GM18520 (cell line): Measurements from ENCODE around the gene MTG1.
"Not testable (repeated sequence)": the region's sequence is repeated elsewhere in the genome, so short reads cannot be mapped to it uniquely, and the experiment has no call there.

ENCODE experiments used
- ATAC-seq: cut with Tn5 transposase; IDR thresholded peaks from one replicate; pipeline ENCODE4 v1.9.1; 2021; ENCODE audit not compliant: unreplicated experiment

Gene MTG1

DNA sequence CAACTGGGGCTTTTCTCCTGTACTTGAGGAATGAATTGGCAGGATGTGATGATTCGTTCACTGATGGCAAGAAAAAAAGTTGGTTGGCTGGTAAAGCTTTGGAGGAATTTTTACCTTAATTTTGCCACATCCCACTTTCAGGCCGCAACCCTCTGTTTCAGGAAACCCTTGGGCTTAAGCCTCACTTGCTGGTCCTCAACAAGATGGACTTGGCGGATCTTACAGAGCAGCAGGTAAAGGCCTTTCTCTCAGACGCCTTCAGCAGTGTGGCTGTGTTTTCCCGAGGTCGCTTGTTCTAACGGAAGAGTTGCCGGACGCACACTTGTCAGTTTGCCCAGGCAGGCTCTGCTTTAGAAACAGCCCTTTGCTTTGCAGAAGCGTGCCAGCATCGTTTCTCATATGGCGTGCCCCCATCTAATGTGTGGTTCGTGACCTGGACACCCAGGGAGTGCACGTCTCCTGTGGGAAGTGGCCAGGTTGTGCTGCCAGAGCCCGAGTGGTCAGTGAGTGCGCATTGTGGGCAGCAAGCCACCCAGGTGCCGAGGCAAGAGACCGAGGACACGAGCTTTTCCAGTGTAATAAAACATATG is 2.2 kb downstream of the MTG1 start:
- no peak for ATAC-seq

DNA sequence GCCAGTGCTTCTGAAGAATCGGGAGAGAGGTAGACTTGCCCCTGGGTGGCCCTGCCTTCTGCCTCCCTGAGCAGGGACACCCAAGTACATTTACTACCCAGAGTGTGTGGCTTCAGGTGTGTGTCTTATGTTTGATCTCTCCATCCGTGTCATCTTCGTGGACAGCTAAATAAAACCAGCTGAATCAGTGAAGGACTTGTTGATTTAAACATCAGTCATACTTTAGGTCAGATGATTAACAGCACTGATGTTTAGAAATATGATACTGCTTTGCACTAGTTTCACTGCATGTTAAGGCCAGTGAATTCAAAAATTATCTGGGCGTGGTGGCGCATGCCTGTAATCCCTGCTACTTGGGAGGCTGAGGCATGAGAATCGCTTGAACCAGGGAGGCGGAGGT is 4.0 kb downstream of the MTG1 start:
- ATAC-seq = no peak

DNA sequence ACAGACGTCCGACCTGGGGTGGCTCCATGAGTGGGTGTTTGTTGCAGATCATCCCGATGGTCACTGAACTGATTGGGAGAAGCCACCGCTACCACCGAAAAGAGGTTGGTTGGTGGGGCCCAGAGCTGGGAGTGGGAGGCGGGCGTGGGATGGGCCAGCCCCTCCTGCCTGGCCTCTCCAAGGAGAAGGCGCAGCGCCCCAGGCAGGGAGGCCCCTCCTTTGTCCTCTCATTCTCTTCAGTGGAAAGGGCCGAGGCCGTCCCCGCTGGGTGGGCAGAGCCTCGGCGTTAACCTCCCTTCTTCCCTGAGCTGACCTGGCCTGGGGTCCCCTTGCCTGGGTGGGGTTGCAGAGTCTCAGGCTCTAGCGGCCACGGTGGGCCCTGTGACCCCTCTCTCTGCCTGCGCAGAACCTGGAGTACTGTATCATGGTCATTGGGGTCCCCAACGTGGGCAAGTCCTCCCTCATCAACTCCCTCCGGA is 5.2 kb downstream of the MTG1 start:
- ATAC-seq = no peak

DNA sequence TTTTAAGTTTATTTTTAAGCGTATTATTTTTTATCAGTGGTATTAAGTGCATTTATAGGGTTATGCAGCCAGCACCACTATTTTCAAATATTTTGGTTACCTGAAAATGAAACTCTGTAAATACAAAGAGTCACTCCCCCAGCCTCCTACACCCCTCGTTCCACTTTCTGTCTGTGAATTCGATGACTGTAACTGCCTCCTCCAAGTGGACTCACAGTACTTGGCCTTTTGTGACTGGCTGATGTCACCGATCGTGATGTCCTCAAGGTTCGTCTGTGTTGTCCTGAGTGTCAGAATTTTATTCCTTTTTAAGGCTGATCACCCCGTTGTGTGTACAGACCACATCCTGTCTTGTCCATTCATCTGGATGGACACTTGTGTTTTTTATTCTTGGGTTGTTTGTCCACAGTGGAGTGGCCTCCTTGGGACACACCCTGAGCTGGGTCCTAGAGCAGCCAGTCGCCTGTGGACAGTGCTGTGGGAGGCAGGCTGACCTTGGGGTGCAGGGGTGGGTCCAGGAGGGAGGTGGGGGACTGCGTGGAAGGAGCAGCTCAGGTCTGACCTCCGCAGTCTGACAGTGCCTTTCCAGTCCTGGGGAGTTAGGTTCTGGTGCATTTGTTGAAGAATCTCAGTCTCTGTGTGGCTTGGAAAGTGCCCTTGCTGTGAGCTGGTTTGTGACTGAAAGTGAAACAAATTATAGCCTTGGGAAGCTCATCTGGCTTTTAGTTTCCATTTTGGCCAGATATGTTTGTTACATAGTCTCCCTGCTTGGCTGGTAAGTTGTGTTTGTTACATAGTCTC is 6.9 kb downstream of the MTG1 start:
- ATAC-seq = peak; percentile 62

DNA sequence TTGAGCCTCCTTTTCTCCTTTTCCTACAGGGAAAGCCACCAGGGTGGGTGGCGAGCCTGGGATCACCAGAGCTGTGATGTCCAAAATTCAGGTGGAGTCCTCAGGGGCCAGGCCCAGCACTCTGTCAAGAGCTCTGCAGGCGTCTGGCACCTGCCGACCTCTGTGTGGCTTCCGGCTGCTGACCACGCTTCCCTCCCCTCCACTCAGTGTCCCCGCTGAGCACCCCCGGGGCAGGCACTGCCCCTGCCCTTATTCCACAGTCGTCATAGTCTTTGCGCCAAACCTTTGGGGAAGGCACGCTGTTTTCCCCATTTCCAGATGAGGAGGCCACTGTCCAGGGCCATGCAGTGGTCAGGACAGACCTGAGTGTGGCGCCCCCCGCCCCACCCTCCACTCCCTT is 7.5 kb downstream of the MTG1 start:
- no peak for ATAC-seq

DNA sequence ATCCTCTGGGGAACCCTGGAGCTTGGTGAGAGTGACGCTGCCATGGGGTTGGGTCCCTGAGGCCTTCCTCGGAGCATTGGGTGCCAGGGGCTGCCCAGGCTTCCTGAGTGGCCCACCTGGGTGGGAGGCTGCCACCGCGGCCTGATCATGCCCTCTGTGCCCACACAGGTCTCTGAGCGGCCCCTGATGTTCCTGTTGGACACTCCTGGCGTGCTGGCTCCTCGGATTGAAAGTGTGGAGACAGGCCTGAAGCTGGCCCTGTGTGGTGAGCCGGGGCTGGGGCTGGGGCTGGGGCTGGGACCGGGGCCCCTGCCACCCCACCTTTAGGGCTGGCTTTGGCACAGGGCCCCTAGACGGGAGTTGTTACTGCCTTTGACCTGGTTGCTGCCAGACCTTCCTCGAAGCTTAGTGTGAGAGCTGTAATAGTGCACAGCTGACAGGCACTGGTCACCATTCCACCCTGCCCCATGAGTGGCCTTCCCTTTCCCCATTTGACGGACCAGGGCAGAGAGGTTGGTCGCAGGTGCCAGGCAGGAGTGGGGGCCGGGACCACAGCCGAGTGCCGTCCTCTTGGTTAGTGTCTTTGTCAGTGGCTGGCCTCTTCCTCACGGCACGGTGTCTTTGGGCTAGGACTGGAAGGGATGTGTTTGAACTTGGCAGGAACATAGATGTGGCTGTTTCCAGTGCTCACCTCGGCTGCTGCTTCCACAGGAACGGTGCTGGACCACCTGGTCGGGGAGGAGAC is 8.2 kb downstream of the MTG1 start:
- no peak for ATAC-seq

DNA sequence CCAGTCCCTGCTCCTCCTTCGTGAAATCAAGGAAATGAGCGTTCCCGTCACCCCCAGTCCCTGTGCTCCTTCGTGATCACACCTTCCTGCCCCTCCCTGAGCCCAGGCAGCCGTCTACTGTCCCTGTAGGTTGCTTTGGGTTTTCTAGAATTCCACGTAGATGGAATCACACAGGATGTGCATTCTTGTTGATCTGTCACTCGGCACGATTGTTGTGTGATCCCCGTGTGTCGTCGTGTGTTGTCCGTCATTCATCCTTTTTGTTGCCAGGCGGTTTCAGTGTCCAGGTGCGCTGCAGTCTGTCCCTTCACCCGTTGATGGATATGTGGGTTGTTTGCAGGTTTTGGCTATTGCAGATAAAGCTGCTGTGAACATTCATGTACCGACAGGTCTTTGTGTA is 9.4 kb downstream of the MTG1 start:
- ATAC-seq = no peak

DNA sequence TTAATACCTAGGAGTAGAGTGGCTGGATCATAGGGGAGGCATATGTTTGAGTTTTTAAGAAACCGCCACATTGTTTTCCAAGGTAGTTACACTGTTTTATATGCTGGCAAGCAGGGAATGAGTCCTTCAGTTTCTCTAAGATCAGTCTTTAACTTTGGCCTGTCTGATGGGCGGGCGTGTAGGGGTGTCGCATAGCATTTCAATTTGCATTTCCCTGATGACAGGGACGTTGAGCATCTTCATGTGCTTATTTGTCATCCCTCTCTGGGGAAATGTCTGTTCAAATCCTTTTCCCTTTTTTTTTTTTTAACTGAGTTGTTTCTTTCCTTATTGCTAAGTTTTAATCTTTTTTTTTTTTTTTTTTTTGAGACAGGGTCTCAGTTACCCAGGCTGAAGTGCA is 9.8 kb downstream of the MTG1 start:
- ATAC-seq = no peak

DNA sequence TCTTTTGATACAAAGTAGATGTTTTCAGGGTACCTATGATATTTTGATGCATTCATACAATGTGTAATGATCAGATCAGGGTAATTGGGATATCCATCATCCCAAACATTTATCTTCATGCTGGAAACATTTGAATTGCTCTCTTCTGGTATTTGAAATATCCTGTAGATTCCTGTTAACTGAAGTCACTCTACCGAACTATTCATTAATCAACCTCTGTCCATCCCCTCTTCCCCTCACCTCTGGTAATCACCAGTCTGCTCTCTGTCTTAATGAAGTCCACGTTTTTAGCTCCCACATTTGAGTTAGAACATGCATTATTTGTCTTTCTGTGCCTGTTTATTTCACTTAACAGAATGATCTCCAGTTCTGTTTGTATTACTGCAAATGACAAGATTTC is 11.3 kb downstream of the MTG1 start:
- no peak for ATAC-seq

DNA sequence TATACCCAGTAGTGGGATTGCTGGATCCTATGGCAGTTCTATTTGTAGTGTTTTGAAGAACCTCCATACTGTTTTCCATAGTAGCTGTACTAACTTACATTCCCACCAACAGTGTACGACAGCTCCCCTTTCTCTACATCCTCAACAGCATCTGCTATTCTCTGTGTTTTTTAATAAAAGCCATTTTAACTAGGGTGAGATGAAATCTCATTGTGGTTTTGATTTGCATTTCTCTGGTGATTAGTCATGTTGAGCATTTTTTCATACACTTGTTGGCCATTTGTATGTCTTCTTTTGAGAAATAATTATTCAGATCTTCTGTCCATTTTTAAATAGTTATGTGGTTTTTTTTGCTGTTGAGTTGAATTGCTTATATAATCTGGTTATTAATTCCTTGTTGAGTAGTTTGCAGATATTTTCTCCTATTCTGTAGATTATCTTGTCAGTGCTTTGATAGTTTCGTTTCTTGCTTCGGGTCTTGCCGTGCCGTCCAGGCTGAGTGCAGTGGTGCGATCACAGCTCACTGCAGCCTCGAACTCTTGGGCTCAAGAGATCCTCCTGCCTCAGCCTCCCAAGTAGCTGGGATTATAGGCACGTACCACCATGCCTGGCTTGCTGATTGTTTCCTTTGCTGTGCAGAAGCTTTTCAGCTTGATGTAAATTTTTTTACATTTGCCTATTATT is 12.0 kb downstream of the MTG1 start:
- ATAC-seq = no peak

DNA sequence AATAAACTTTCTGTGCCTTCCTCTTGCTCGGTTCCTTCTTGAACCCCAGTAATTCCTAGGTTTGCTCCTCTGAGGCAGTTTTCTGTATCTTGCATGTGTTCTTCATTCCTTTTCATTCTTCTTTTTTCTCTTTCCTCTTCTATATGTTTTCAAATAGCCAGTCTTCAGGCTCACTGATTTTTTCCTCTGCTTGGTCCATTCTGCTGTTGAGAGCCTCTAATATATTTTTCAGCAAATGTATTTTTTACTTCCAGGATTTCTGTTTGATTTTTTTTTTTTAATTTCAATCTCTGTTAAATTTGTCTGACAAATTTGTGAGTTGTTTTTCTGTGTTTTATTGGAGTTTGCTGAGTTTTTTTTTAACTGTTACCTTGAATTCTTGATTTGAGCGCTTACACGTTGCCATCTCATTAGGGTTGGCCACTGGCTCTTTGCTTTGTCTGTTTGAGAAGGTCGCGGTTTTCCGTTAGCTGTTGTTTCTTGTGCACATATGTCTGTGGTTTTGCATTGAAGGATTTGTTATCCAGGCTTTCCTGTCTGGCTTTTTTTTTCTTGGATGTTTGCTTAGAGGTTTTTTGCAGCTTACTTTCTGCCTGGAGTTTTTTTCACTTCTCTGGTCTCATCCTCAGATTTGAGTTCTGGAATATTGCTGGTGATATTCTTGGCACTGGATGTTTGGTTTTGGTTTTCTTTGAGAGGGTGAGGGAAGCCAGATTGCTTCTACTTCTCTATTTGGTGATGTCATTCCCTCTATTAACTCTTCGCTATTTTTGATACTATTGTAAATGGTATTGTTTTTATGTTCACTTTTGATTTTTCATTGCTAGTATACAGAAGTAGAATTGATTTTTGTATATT is 17.8 kb downstream of the MTG1 start:
- ATAC-seq = no peak

DNA sequence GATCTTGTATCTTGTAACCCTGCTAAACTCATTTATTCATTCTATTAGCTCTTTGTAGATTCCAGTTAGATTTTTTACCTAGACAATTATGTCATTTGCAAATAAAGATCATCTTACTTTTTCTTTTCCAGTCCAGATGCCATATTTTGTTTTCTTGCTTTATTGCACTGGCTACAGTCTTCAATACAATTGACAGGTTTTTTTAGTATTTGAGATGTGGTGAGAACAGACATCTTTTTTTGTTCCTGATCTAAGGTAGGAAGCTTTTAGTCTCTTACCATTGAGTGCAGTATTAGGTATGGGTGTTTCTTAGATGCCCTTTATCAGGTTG is 18.4 kb downstream of the MTG1 start:
- no peak for ATAC-seq

DNA sequence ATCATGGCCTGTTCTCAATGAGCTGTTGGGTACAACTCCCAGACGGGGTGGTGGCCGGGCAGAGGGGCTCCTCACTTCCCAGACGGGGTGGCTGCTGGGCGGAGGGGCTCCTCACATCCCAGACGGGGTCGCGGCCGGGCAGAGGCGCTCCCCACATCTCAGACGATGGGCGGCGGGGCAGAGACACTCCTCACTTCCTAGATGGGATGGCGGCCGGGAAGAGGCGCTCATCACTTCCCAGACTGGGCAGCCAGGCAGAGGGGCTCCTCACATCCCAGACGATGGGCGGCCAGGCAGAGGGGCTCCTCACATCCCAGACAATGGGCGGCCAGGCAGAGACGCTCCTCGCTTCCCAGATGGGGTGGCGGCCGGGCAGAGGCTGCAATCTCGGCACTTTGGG is 20.4 kb downstream of the MTG1 start:
- ATAC-seq = not testable (repeated sequence)

DNA sequence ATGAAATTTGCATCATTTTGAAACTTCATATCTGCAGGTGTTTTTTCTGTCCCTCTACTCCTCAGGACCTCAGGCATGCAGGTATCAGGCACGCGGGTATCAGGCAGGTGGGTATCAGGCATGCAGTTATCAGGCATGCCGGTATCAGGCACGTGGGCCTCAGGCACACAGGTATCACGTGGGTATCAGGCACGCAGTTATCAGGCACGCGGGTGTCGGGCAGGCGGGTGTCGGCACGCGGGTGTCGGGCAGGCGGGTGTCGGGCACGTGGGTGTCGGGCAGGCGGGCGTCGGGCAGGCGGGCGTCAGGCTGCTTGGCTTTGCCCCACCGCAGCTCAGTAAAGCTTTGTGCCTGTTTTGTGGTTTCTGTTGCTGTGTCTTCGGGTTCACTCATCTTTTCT is 21.8 kb downstream of the MTG1 start:
- no peak for ATAC-seq

DNA sequence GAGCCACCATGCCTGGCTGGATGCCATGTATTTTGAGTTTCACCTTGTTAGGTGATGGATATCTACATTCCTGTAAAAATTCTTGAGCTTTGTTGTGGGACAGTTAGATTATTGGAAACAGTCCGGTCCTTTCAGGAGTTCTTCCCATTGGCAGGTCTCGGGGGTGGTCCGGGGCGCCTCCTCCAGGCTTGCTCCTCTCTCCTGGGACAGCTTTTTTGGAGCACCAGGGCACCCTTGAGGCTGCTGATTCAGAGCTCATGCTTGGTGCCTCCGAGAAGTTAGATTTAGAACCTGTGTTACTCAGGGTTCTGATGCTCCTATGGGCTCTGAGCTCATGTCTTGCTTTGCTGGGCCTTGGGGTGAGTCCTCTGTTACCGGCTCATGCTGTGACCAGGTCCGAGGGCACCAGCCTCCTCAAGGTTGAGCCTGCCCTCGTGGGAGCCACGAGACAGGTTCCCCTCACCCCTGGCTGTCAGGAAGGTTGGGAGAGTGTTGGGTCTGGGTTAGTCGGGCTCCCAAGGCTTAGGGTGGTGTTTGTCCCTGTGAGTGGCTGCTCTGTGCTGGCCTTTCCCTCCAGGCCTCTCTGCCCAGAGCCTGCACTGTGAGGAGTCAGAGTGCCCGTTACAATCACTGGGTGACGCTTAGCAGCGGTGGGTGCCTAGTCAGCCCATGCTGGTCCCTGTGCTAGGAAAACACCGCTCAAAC is 24.5 kb downstream of the MTG1 start:
- no peak for ATAC-seq

DNA sequence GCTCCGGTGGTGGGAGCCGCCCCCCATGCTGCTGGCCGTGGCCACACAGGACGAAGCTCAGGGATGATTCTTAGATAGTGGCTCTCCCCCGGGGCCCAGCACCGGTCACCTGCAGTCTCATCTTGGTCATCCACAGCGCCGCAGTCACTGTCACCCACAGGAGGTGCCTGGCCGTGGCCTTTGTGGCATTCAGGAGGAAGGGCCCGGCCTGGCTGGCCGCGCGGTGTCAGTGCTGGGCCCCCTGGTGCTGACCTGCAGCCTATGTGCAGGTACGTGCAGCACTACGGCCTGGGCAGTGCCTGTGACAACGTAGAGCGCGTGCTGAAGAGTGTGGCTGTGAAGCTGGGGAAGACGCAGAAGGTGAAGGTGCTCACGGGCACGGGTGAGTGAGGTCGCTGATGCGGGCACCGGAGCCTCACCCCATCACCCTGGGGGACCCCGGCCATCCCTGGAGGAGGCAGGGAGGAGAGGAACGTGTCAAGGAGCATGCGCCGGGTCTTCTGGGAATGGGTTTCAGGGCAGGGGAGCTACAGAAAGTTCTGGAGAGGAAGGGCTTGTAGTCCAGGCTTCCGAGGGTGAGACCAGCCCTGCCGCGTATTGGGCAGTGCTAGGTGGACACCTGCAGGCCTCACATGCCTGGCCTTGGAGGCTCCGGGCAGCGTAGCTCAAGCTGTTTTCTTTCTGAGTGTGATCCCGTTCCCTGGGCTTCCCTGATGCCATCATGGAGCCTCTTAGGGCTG is 25.4 kb downstream of the MTG1 start:
- no peak for ATAC-seq

DNA sequence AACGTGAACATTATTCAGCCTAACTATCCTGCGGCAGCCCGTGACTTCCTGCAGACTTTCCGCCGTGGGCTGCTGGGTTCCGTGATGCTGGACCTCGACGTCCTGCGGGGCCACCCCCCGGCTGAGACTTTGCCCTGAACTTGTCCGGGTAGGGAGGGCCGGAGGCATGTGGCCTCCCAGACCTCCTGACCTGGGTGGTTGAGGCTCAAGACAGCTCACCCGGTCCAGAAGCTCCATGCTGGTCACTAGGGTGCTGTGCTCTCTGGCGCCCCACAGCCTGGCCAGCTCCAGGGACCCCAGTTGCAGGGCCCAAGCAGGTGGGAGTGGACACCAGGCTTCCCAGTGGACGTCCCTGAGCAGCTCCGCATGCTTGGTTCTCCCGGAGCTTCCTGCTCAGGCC is 26.1 kb downstream of the MTG1 start:
- ATAC-seq = no peak

DNA sequence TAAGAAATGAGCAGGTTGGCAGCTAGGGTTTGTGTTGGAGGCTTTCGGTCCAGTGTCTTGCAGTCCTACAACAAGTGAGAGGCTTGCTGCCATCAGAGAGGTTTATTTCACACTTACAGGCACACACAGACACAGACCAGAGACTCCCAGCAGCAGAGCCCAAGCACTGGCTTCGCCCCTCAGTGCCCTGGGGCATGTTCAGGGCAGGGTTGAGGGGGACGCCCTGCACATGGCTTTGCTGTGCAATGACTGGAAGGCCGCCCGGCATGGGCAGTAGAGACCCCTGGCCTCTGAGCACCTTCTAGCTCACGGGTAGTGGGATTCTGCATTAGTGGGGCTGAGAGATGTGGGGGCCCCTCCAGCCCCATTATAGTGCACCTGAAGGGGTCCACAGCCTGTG is 26.6 kb downstream of the MTG1 start:
- no peak for ATAC-seq
